ENCODE measurements around the gene CASP9. TPM values are rescaled to one million over a fixed set of nuclear protein-coding genes. Genes with fewer than 3 reads are reported as not detected.
A peak's percentile ranks its signal among the peaks of the same experiment; 100 is the strongest.

Gene CASP9
- total RNA-seq, 2 donors from 2014 or later, result 14.5 to 15.5 TPM

DNA sequence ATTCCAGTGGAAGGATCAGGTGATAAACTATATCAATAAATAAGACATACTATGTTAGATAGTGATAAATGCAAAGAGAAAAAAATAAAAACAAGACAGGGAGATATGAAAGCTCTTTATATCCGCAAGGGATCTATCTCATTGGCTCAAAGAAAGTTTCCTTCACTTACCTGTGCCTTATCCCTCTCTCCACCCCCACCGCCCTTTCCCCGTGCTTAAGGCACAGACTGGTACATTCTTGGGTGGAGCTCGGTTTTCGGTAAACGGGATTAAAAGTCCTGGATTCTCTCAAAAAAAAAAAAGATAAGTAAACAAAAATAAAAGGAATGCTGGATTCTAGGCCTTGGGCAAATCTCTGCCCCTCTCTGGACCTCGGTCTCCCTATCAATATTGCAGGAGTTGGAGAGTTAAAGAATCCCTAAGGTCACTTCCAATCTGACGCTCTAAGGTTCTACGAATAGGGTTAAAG, 2.0 kb upstream of the CASP9 start:
- no peaks in the 10 kb centered on the region for H3K9me3 ChIP-seq
- H3K27me3 ChIP-seq, result no peaks in the 10 kb centered on the region
- no peaks in the 10 kb centered on the region for H3K36me3 ChIP-seq
- H3K4me1 ChIP-seq, result peaks cover 5% of the 10 kb centered on the region
- peak overlapping the region; percentile 89 for H3K27ac ChIP-seq
- H3K9ac ChIP-seq (ENCODE audit: low read depth in 2 of 2, low read length in 2 of 2), result peak overlapping the region; percentile 68 to 95
- no peak for TF ChIP-seq CTCF (IDR thresholded peaks at IDR 0.05)
- intact Hi-C loops (cut with DNase I), result no loop called here
- DNase-seq, result peak; percentile 50
- peak overlapping the region; percentile 83 for H3K4me3 ChIP-seq

- no peak for TF ChIP-seq CTCF (IDR thresholded peaks at IDR 0.05)
- intact Hi-C loops (cut with DNase I), result no loop called here
- no peaks in the 10 kb centered on the region for H3K9me3 ChIP-seq
- H3K27me3 ChIP-seq, result no peaks in the 10 kb centered on the region
- H3K27ac ChIP-seq, result peak overlapping the region; percentile 89
- DNase-seq, result peak; percentile 49
- peak overlapping the region; percentile 68 to 95 for H3K9ac ChIP-seq (ENCODE audit: low read depth in 2 of 2, low read length in 2 of 2)
- no peaks in the 10 kb centered on the region for H3K36me3 ChIP-seq
- H3K4me3 ChIP-seq, result peak overlapping the region; percentile 32
- H3K4me1 ChIP-seq, result peaks cover 5% of the 10 kb centered on the region
Measured at GRCh38 chr1:15525050-15526020, 1.3 kb upstream of the CASP9 start.

DNA sequence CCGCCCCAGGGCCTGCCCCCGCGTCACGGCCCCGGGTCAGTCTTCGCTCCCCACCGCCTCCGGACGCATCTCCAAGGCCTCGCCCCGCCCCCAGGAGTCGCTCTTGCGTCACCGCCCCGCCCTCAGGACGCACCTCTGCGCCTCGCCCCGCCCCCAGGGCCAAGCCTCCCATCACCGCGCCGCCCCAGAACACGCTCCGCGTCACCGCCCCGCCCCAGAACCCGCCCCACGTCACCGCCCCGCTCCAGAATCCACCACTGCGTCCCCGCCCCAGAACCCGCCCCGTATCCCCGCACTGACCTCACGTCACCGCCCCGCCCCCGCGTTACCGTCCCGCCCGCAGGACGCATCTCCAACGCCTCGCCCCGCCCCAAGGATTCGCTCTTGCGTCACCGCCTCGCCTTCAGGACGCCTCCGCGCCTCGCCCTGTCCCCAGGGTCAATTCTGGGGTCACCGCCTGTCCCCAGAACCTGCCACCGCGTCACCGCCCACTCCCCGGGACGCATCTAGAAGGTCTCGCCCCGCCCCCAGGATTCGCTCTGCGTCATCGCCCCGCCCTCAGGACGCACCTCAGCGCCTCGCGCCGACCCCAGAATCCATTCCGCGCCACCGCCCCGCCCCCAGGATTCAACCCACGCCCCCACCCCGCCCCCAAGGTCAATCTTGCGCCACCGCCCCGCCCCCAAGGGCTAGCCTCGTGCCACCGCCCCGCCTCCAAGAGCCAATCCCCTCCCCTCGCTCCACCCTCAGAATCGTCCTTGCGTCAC, 451 bp upstream of the CASP9 start:
- intact Hi-C loops (cut with DNase I), result no loop called here
- Histone ChIP-seq H3K9me3 (no peaks in the 10 kb centered on the region), H3K4me1 (peaks cover 5% of the 10 kb centered on the region), H3K27ac (peak overlapping the region; percentile 94), H3K4me3 (peak overlapping the region; percentile 76), H3K36me3 (no peaks in the 10 kb centered on the region), H3K27me3 (no peaks in the 10 kb centered on the region), H3K9ac (ENCODE audit: low read depth in 2 of 2, low read length in 2 of 2) (peak overlapping the region; percentile 72 to 88)
- peak; percentile 100 for DNase-seq
- TF ChIP-seq CTCF (IDR thresholded peaks at IDR 0.05), result no peak

- Histone ChIP-seq H3K9me3 (no peaks in the 10 kb centered on the region), H3K27me3 (no peaks in the 10 kb centered on the region), H3K4me3 (peak overlapping the region; percentile 76), H3K4me1 (peaks cover 5% of the 10 kb centered on the region), H3K27ac (peak overlapping the region; percentile 94), H3K9ac (ENCODE audit: low read depth in 2 of 2, low read length in 2 of 2) (peak overlapping the region; percentile 44 to 88), H3K36me3 (no peaks in the 10 kb centered on the region)
- TF ChIP-seq CTCF (IDR thresholded peaks at IDR 0.05), result no peak
- intact Hi-C loops (cut with DNase I), result no loop called here
- DNase-seq, result peak; percentile 23
Measured at GRCh38 chr1:15523104-15524020, 653 bp downstream of the CASP9 start.
